Measurements from ENCODE around the gene CCT8.

The CCT8 gene

GRCh38 chr21:29073222-29074006 lies at the start of gene CCT8:
Gene CCT8, minus strand, starts transcription at chr21:29073648. Its CDS starts 58 bp downstream, at chr21:29073590.
- peak; percentile 95 to 97 for DNase-seq (ENCODE audit: low read depth in 2 of 2)

GRCh38 chr21:29121759-29122158 lies 48.3 kb upstream of the CCT8 start:
- DNase-seq (ENCODE audit: low read depth in 2 of 2): no peak

GRCh38 chr21:29117372-29117955 lies 44.0 kb upstream of the CCT8 start:
- no peak for DNase-seq (ENCODE audit: low read depth in 2 of 2)

GRCh38 chr21:29115899-29116298 lies 42.5 kb upstream of the CCT8 start:
- DNase-seq (ENCODE audit: low read depth in 2 of 2): no peak

GRCh38 chr21:29114765-29115500 lies 41.5 kb upstream of the CCT8 start:
- no peak for DNase-seq (ENCODE audit: low read depth in 2 of 2)

- no peak for DNase-seq (ENCODE audit: low read depth in 2 of 2)
These were observed 31.8 kb upstream of the CCT8 start for GRCh38 chr21:29105218-29105617.

GRCh38 chr21:29104239-29104708 lies 30.8 kb upstream of the CCT8 start:
- DNase-seq (ENCODE audit: low read depth in 2 of 2): no peak

- DNase-seq (ENCODE audit: low read depth in 2 of 2): no peak
These were observed 29.4 kb upstream of the CCT8 start for GRCh38 chr21:29102791-29103257.

- no peak for DNase-seq (ENCODE audit: low read depth in 2 of 2)
These were observed 24.7 kb upstream of the CCT8 start for GRCh38 chr21:29098156-29098555.

- DNase-seq (ENCODE audit: low read depth in 2 of 2): no peak
These were observed 23.0 kb upstream of the CCT8 start for GRCh38 chr21:29096218-29097015.

GRCh38 chr21:29092102-29092959 lies 18.9 kb upstream of the CCT8 start:
- DNase-seq (ENCODE audit: low read depth in 2 of 2): no peak

GRCh38 chr21:29091033-29091432 lies 17.6 kb upstream of the CCT8 start:
- no peak for DNase-seq (ENCODE audit: low read depth in 2 of 2)

GRCh38 chr21:29085106-29085752 lies 11.8 kb upstream of the CCT8 start:
- DNase-seq (ENCODE audit: low read depth in 2 of 2): no peak

- DNase-seq (ENCODE audit: low read depth in 2 of 2): no peak
These were observed 10.9 kb upstream of the CCT8 start for GRCh38 chr21:29084372-29084771.

GRCh38 chr21:29083306-29083705 lies 9.9 kb upstream of the CCT8 start:
- DNase-seq (ENCODE audit: low read depth in 2 of 2): no peak

GRCh38 chr21:29082046-29082815 lies 8.8 kb upstream of the CCT8 start:
- no peak for DNase-seq (ENCODE audit: low read depth in 2 of 2)

GRCh38 chr21:29080454-29080941 lies 7.0 kb upstream of the CCT8 start:
- DNase-seq (ENCODE audit: low read depth in 2 of 2): no peak

- no peak for DNase-seq (ENCODE audit: low read depth in 2 of 2)
These were observed 5.7 kb upstream of the CCT8 start for GRCh38 chr21:29078869-29079767.

Measured in stimulated activated CD4-positive, alpha-beta T cell treated with anti-CD3 and anti-CD28 coated beads, Interleukin-1b, Interleukin-23, amount 100 ng/mL, for 4 hours (primary cell).